Tibial nerve (tissue), 3 donors: ENCODE data around the gene RPA1.

Experiments used
- POLR2A ChIP-seq, 2 donors: fragments of 450-650 bp; IDR thresholded peaks; one replicate each; pipeline ENCODE4 v1.6.1; 2017; ENCODE audit warnings: antibody characterized with exemption in 2 of 2, mild to moderate bottlenecking in 2 of 2, moderate library complexity in 2 of 2
- TF ChIP-seq, protein P1 (sequence below), 5 experiments: fragments of 200-600 bp in 3 of 5; fragments of 450-650 bp in 2 of 5; sonication (generic) in 3 of 5; IDR thresholded peaks; one replicate each; pipeline ENCODE4 v1.5.1; 2016 to 2019; ENCODE audit warnings: antibody characterized with exemption in 5 of 5, mild to moderate bottlenecking in 3 of 5, moderate library complexity in 2 of 5

DNA sequence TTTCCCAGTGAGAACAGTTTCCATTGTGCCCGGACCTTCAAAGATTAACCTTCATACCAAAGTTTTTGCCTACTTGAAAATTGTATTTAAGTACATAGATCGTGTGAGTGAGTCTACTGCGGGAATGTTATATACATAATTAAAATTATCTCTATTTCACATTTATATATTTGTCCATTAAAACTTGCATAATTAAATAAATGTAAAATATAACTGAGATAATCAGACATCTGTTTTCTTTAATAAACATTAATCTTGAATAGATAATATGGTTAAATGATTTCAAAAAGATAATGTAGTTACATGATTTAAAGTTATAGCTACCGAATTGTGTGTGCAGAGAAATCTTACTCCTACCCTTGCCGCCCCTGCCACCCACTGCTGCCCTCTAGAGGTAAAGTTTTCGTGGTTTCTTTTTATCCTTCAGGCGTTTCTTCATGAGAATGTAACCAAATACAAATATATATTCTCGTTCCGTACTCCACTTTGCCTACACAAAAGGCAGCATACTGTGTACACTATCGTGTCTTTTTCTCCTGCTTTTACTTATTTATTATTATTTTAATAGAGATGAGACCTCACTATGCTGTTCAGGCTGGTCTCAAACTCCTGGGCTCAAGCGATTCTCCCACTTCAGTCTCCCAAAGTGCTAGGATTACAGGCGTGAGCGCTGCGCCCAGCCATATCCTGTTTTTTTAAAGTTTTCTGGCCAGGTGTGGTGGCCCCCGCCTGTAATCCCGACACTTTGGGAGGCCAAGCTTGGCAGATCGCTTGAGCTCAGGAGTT is 35.6 kb downstream of the RPA1 start:
- TF ChIP-seq POLR2A (IDR thresholded peaks at IDR 0.05): no peak
- TF ChIP-seq, protein P1, sequence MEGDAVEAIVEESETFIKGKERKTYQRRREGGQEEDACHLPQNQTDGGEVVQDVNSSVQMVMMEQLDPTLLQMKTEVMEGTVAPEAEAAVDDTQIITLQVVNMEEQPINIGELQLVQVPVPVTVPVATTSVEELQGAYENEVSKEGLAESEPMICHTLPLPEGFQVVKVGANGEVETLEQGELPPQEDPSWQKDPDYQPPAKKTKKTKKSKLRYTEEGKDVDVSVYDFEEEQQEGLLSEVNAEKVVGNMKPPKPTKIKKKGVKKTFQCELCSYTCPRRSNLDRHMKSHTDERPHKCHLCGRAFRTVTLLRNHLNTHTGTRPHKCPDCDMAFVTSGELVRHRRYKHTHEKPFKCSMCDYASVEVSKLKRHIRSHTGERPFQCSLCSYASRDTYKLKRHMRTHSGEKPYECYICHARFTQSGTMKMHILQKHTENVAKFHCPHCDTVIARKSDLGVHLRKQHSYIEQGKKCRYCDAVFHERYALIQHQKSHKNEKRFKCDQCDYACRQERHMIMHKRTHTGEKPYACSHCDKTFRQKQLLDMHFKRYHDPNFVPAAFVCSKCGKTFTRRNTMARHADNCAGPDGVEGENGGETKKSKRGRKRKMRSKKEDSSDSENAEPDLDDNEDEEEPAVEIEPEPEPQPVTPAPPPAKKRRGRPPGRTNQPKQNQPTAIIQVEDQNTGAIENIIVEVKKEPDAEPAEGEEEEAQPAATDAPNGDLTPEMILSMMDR (IDR thresholded peaks at IDR 0.05): peak in 3 of 5 experiments; percentile 44 to 57 (median 44)
